GM12801 (cell line): ENCODE measurements around the gene PTGER1.

Experiments used
- TF ChIP-seq, protein P1 (sequence below): IDR thresholded peaks from one replicate; pipeline ENCODE4 v1.5.1; 2011; ENCODE audit warnings: control low read depth; ENCODE audit not compliant: insufficient read length; ENCODE audit errors: extremely low read depth

The PTGER1 gene

DNA sequence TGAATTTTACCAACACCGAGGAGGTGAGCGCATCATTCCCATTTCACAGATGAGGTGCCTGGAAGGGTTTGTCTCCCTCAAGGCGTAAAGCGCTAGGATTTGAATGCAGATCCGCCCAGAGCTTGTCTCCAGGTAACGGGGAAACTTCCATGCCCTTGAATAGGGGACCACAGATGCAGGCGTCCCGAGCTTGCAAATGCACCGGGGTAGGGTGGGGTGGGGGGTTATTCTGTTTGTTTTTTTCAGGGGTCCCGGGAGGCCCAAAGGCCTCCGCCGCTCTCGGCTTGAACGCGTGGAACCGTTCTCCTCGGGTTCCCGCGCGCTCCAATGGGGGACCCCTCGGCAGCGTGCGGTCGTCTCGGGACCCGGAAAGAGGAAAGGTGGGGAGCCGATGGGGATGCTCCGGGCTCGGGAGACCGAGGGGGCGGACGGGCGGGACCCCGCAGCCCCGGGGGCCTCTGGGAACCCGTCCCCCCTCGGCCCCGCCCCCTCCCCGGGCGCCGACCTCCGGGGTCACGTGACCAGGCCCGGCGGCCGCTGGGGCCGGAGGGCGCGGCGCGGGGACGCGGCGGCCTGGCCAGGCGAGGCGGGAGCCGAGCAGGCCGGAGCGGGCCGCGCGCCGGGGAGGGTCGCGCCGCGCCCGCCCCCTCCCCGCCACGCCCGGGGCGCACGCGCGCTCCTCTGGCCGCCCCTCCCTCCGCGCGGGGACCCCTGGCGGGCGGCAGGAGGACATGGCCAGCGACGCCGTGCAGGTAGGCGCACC, 42.2 kb downstream of the PTGER1 start, which contains the start of gene PKN1:
Gene PKN1 (plus strand): TSS at position 516 of the 763 bp plus-strand sequence. CDS start 216 bp downstream, at position 732.
- TF ChIP-seq, protein P1, sequence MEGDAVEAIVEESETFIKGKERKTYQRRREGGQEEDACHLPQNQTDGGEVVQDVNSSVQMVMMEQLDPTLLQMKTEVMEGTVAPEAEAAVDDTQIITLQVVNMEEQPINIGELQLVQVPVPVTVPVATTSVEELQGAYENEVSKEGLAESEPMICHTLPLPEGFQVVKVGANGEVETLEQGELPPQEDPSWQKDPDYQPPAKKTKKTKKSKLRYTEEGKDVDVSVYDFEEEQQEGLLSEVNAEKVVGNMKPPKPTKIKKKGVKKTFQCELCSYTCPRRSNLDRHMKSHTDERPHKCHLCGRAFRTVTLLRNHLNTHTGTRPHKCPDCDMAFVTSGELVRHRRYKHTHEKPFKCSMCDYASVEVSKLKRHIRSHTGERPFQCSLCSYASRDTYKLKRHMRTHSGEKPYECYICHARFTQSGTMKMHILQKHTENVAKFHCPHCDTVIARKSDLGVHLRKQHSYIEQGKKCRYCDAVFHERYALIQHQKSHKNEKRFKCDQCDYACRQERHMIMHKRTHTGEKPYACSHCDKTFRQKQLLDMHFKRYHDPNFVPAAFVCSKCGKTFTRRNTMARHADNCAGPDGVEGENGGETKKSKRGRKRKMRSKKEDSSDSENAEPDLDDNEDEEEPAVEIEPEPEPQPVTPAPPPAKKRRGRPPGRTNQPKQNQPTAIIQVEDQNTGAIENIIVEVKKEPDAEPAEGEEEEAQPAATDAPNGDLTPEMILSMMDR: no peak

DNA sequence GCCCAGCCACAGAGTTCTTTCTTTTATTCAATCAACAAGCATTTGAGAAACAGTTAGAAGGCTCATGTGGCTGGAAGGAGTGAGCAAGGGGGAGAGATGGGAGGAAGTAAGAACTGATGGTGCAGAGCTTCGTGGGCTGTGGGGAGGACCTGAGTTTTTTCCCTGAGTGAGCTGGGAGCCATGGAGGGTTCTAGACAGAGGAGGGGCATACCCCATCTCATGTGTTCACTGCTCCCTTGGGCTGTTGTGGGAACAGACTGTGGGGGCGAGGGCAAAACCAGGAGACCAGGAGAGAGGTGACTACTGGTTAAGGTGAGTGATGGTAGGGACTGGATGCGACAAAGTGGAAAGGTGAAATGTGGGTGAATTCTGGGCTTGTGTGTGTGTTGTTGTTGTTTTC, 44.4 kb downstream of the PTGER1 start:
- TF ChIP-seq, protein P1: no peak

DNA sequence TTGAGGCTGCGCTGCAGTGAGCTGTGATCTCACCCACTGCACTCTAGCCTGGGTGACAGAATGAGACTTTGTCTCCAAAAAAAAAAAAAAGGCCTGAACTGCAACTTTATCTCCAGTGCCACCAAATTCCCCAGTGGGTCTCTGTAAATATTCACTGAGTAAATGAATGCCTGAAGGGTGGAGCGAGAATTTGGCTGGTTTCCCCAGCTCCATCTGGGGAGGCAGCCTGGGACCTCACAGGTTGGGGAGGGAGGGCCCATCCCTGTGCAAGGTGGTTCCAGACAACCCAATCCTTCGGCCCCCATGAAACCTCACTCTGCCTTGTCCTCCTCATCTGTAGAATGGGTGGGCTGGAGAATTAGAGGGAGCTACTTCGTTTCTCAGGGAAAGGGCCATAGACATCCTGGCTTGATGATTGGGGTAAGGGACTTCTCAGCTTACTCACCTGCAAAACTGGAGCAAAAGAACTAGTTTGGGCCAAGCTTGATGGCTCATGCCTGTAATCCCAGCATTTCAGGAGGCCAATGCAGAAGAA, 46.2 kb downstream of the PTGER1 start:
- TF ChIP-seq, protein P1: no peak

DNA sequence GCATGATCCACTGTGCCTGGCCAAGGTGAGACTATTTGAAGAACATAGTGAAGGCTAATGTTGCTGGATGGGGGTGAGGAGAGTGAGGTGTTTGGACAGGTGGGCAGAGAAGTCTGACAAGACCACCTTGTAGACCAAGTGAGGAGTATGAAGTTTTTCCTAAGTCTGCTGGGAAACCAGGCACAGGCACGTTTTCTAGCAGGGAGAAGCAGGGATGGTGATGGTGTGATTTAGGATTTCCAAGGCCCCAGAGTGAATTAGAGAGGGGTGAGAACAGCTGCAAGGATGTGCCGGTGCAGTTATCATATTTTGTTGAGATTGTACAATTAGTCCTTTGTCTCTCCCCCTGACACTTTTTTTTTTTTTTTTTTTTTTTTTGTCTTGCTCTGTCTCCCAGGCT, 47.7 kb downstream of the PTGER1 start:
- TF ChIP-seq, protein P1: no peak

DNA sequence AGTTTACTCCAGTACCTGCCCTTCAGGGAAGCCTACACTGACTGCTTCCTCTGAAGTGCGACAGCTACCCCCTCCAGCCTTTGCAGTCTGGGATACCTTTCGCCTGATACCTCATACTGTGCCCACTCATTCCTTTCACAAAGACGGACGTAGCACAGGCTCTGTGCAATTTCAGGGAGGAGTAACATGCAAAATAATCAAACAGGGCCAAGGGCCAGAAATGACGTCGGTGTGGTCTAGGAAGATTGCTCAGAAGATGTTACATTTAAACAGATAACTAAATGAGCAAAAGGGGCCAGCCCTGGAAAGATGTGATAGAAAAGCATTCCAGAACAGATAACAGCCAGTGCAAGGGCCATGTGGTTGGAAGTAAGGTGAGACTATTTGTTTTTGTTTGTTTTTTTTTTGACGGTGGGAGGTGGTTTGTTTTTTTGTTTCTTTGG, 49.4 kb downstream of the PTGER1 start:
- TF ChIP-seq, protein P1: no peak
